GM23338 (cell line): ENCODE results near the gene ABI1. TPM values are rescaled to one million over a fixed set of nuclear protein-coding genes. Genes with fewer than 3 reads are reported as not detected.

ENCODE experiments used
- ATAC-seq: fragments of 200-7000 bp; cut with Tn5 transposase; 3 replicates; pipeline ENCODE4 v1.9.1; 2020
- DNase-seq: peaks from one replicate; pipeline ENCODE4 v3.0.0-alpha.2; 2015; ENCODE audit warnings: low spot score
- H2AFZ ChIP-seq: fragments of 200-600 bp; sonication (generic); 2 replicates; pipeline ENCODE4 v1.8.0; 2016; ENCODE audit warnings: antibody characterized with exemption, mild to moderate bottlenecking, moderate library complexity
- H3F3A ChIP-seq: fragments of 200-600 bp; sonication (generic); replicated peaks from 2 replicates; pipeline ENCODE4 v1.8.0; 2017; ENCODE audit warnings: antibody characterized with exemption, mixed run types, low read depth
- H3K27ac ChIP-seq: fragments of 200-600 bp; sonication (generic); 2 replicates; pipeline ENCODE4 v1.6.1; 2016; ENCODE audit warnings: low read depth
- H3K27me3 ChIP-seq: fragments of 200-600 bp; sonication (generic); 2 replicates; pipeline ENCODE4 v1.8.0; 2016; ENCODE audit warnings: mild to moderate bottlenecking, mixed run types, moderate library complexity; ENCODE audit not compliant: insufficient read depth
- H3K36me3 ChIP-seq: fragments of 200-600 bp; sonication (generic); 2 replicates; pipeline ENCODE4 v1.8.0; 2016; ENCODE audit warnings: mild to moderate bottlenecking; ENCODE audit not compliant: insufficient read depth
- H3K4me1 ChIP-seq: fragments of 200-600 bp; sonication (generic); 2 replicates; pipeline ENCODE4 v1.8.0; 2016; ENCODE audit warnings: mild to moderate bottlenecking, moderate library complexity; ENCODE audit not compliant: insufficient read depth
- H3K4me2 ChIP-seq: fragments of 200-600 bp; sonication (generic); 2 replicates; pipeline ENCODE4 v1.7.1; 2017; ENCODE audit warnings: mixed run types
- H3K4me3 ChIP-seq: fragments of 200-600 bp; sonication (generic); 2 replicates; pipeline ENCODE4 v1.6.1; 2016; ENCODE audit warnings: mixed run types
- H3K79me2 ChIP-seq: fragments of 200-600 bp; sonication (generic); replicated peaks from 2 replicates; pipeline ENCODE4 v1.8.0; 2017; ENCODE audit warnings: mild to moderate bottlenecking; ENCODE audit not compliant: insufficient read depth
- H3K9me2 ChIP-seq: fragments of 200-600 bp; sonication (generic); 2 replicates; pipeline ENCODE4 v1.8.0; 2017; ENCODE audit not compliant: insufficient read depth
- H4K20me1 ChIP-seq: fragments of 200-600 bp; sonication (generic); replicated peaks from 2 replicates; pipeline ENCODE4 v1.8.0; 2017; ENCODE audit warnings: mild to moderate bottlenecking; ENCODE audit not compliant: insufficient read depth
- H3K27ac Mint-ChIP-seq: 2 replicates; pipeline ENCODE4 v1.8.0; 2020; ENCODE audit warnings: inconsistent platforms, mild to moderate bottlenecking, moderate library complexity, mixed read lengths
- H3K27me3 Mint-ChIP-seq: 3 replicates; pipeline ENCODE4 v1.8.0; 2022; ENCODE audit warnings: low read depth, mild to moderate bottlenecking, moderate library complexity, mixed read lengths, inconsistent platforms; ENCODE audit not compliant: insufficient read depth, poor library complexity
- H3K36me3 Mint-ChIP-seq: 3 replicates; pipeline ENCODE4 v1.8.0; 2021; ENCODE audit warnings: low read depth, mild to moderate bottlenecking, inconsistent platforms, moderate library complexity, mixed read lengths
- H3K4me1 Mint-ChIP-seq: 3 replicates; pipeline ENCODE4 v1.8.0; 2020; ENCODE audit warnings: mild to moderate bottlenecking, inconsistent platforms, mixed read lengths
- H3K4me3 Mint-ChIP-seq: 3 replicates; pipeline ENCODE4 v1.8.0; 2021; ENCODE audit warnings: moderate library complexity, mild to moderate bottlenecking, inconsistent platforms, mixed read lengths
- H3K9me3 Mint-ChIP-seq: 3 replicates; pipeline ENCODE4 v1.8.0; 2020; ENCODE audit warnings: moderate library complexity, mild to moderate bottlenecking, inconsistent platforms, mixed read lengths
- CREB1 ChIP-seq: fragments of 250-450 bp; sonication (Bioruptor Pico); IDR thresholded peaks from 2 replicates; pipeline ENCODE4 v1.5.0; 2020; ENCODE audit warnings: low read depth, mild to moderate bottlenecking, moderate library complexity
- ETS1 ChIP-seq: IDR thresholded peaks from 2 replicates; pipeline ENCODE4 v1.6.1; 2016; ENCODE audit warnings: antibody characterized with exemption
- EZH2 ChIP-seq: fragments of 200-600 bp; sonication (generic); IDR thresholded peaks from one replicate; pipeline ENCODE4 v1.8.0; 2017; ENCODE audit warnings: antibody characterized with exemption, mild to moderate bottlenecking, low read depth; ENCODE audit not compliant: unreplicated experiment
- EZH2phosphoT487 ChIP-seq: fragments of 200-600 bp; sonication (generic); IDR thresholded peaks from one replicate; pipeline ENCODE4 v1.8.1; 2018; ENCODE audit warnings: antibody characterized with exemption; ENCODE audit not compliant: unreplicated experiment
- JUNB ChIP-seq: IDR thresholded peaks from one replicate; pipeline ENCODE4 v1.6.1; 2016; ENCODE audit warnings: antibody characterized with exemption; ENCODE audit not compliant: unreplicated experiment
- NANOG ChIP-seq: IDR thresholded peaks from 2 replicates; pipeline ENCODE4 v1.6.1; 2016; ENCODE audit warnings: antibody characterized with exemption, borderline replicate concordance
- POLR2AphosphoS5 ChIP-seq: IDR thresholded peaks from 2 replicates; pipeline ENCODE4 v1.6.1; 2016; ENCODE audit warnings: antibody characterized with exemption, low read depth
- STAT1 ChIP-seq: IDR thresholded peaks from one replicate; pipeline ENCODE4 v1.6.1; 2016; ENCODE audit warnings: antibody characterized with exemption; ENCODE audit not compliant: unreplicated experiment
- ZNF114 ChIP-seq: fragments of 250-450 bp; sonication (Bioruptor Pico); IDR thresholded peaks from 2 replicates; pipeline ENCODE4 v1.5.0; 2020; ENCODE audit warnings: mild to moderate bottlenecking, moderate library complexity
- ZNF331 ChIP-seq: fragments of 250-450 bp; sonication (Bioruptor Pico); IDR thresholded peaks from 2 replicates; pipeline ENCODE4 v1.5.0; 2020; ENCODE audit warnings: low read depth, mild to moderate bottlenecking, moderate library complexity
- ZNF462 ChIP-seq: fragments of 250-450 bp; sonication (Bioruptor Pico); IDR thresholded peaks from 2 replicates; pipeline ENCODE4 v1.5.0; 2020; ENCODE audit warnings: mild to moderate bottlenecking, moderate library complexity
- polyA plus RNA-seq: library from polyadenylated mRNA; unstranded; fragments of >200 nt; fragmentation: Nextera tagmentation; extraction: Ambion mirVana; gene quantifications from 2 replicates; pipeline ENCODE4 v1.2.1, GENCODE V29; 2016
- total RNA-seq: library from RNA; depleted of rRNA; stranded (reverse); fragments of >200 nt; shearing (Covaris generic); gene quantifications from 2 replicates; pipeline ENCODE4 v1.2.3, GENCODE V29; 2014
- TF ChIP-seq, protein P1 (sequence below), 2 experiments: fragments of 200-600 bp in 1 of 2; sonication (generic) in 1 of 2; conservative IDR thresholded peaks; 2 replicates each; pipeline versions ENCODE4 v1.5.1 to v1.6.1; 2016 to 2017; ENCODE audit warnings: antibody characterized with exemption in 2 of 2, low read depth in 2 of 2, mild to moderate bottlenecking in 2 of 2, moderate library complexity in 1 of 2
- TF ChIP-seq, protein P2 (sequence below): IDR thresholded peaks from one replicate; pipeline ENCODE4 v1.6.1; 2018; ENCODE audit warnings: antibody characterized with exemption; ENCODE audit not compliant: unreplicated experiment

Gene ABI1
- total and polyA plus RNA-seq, 2 experiments from 2014 or later: 22.3 to 30.7 TPM

- H3K36me3 ChIP-seq: peaks cover 19% of the 10 kb centered on the region
- no peak for DNase-seq
Measured at GRCh38 chr10:26703974-26704373, 156.8 kb downstream of the ABI1 start.

More at GRCh38 chr10:26703974-26704373, 156.8 kb downstream of the ABI1 start:
- Histone ChIP-seq H3F3A (no peaks in the 10 kb centered on the region), H3K4me1 (no peaks in the 10 kb centered on the region), H3K79me2 (peaks cover 46% of the 10 kb centered on the region), H4K20me1 (peaks cover 12% of the 10 kb centered on the region; the same call in 1 of the 2 replicates), H3K4me2 (no peak overlapping the region), H2AFZ (no peak overlapping the region), H3K27me3 (no peaks in the 10 kb centered on the region), H3K4me3 (no peak overlapping the region), H3K9me2 (no peaks in the 10 kb centered on the region), H3K27ac (no peak overlapping the region)
- no peak overlapping the region for H3K27ac Mint-ChIP-seq
- no peak for ATAC-seq
- H3K36me3 Mint-ChIP-seq: peaks cover 79% of the 10 kb centered on the region
- TF ChIP-seq ZNF331 (CRISPR knock-in tag) (no peak), POLR2AphosphoS5 (no peak), STAT1 (no peak), NANOG (no peak), CREB1 (CRISPR knock-in tag) (no peak), ZNF462 (CRISPR knock-in tag) (no peak), ETS1 (no peak), JUNB (no peak), EZH2 (no peak), EZH2phosphoT487 (no peak), ZNF114 (no peak)
- TF ChIP-seq, protein P1, sequence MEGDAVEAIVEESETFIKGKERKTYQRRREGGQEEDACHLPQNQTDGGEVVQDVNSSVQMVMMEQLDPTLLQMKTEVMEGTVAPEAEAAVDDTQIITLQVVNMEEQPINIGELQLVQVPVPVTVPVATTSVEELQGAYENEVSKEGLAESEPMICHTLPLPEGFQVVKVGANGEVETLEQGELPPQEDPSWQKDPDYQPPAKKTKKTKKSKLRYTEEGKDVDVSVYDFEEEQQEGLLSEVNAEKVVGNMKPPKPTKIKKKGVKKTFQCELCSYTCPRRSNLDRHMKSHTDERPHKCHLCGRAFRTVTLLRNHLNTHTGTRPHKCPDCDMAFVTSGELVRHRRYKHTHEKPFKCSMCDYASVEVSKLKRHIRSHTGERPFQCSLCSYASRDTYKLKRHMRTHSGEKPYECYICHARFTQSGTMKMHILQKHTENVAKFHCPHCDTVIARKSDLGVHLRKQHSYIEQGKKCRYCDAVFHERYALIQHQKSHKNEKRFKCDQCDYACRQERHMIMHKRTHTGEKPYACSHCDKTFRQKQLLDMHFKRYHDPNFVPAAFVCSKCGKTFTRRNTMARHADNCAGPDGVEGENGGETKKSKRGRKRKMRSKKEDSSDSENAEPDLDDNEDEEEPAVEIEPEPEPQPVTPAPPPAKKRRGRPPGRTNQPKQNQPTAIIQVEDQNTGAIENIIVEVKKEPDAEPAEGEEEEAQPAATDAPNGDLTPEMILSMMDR (conservative IDR thresholded peaks at IDR 0.05; ENCODE audit: low read depth in 2 of 2): no peak
- TF ChIP-seq, protein P2, sequence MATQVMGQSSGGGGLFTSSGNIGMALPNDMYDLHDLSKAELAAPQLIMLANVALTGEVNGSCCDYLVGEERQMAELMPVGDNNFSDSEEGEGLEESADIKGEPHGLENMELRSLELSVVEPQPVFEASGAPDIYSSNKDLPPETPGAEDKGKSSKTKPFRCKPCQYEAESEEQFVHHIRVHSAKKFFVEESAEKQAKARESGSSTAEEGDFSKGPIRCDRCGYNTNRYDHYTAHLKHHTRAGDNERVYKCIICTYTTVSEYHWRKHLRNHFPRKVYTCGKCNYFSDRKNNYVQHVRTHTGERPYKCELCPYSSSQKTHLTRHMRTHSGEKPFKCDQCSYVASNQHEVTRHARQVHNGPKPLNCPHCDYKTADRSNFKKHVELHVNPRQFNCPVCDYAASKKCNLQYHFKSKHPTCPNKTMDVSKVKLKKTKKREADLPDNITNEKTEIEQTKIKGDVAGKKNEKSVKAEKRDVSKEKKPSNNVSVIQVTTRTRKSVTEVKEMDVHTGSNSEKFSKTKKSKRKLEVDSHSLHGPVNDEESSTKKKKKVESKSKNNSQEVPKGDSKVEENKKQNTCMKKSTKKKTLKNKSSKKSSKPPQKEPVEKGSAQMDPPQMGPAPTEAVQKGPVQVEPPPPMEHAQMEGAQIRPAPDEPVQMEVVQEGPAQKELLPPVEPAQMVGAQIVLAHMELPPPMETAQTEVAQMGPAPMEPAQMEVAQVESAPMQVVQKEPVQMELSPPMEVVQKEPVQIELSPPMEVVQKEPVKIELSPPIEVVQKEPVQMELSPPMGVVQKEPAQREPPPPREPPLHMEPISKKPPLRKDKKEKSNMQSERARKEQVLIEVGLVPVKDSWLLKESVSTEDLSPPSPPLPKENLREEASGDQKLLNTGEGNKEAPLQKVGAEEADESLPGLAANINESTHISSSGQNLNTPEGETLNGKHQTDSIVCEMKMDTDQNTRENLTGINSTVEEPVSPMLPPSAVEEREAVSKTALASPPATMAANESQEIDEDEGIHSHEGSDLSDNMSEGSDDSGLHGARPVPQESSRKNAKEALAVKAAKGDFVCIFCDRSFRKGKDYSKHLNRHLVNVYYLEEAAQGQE: no peak
- H3K27me3 Mint-ChIP-seq: peaks cover 2% of the 10 kb centered on the region
- H3K9me3 Mint-ChIP-seq: peaks cover 3% of the 10 kb centered on the region; the same call in 2 of the 3 replicates
- peaks cover 4% of the 10 kb centered on the region for H3K4me1 Mint-ChIP-seq
- no peak overlapping the region for H3K4me3 Mint-ChIP-seq
